OCI-LY7 (cell line): ENCODE data around the gene ME1. TPM values are rescaled to one million over a fixed set of nuclear protein-coding genes. Genes with fewer than 3 reads are reported as not detected.

Experiments
- BruUV-seq: library from RNA; stranded (reverse); fragments of 400-500 nt; replicated peaks from 2 replicates; lab custom pipeline; 2021; lab: Mats Ljungman, UMichigan
- CTCF ChIA-PET: fragments of 300-600 bp; sonication (Branson Sonifier 250); formaldehyde crosslinking; loops from one replicate; lab custom pipeline; 2022; ENCODE audit warnings: antibody characterized with exemption; ENCODE audit not compliant: unreplicated experiment; lab: Charles Lee
- POLR2A ChIA-PET: fragments of 300-600 bp; sonication (Branson Sonifier 250); formaldehyde crosslinking; loops from one replicate; lab custom pipeline; 2022; ENCODE audit warnings: antibody characterized with exemption; lab: Charles Lee
- DNase-seq: peaks from one replicate; pipeline ENCODE4 v3.0.0-alpha.2; 2015; ENCODE audit warnings: low spot score
- H2AFZ ChIP-seq: fragments of 200-600 bp; sonication (generic), shearing (Covaris generic); 2 replicates; pipeline ENCODE4 v1.6.1; 2014; ENCODE audit warnings: mild to moderate bottlenecking, antibody characterized with exemption, low read length, moderate library complexity
- H3K27ac ChIP-seq: fragments of 200-600 bp; sonication (generic); 2 replicates; pipeline ENCODE4 v1.5.1; 2014; ENCODE audit warnings: mixed run types, low read depth, mild to moderate bottlenecking, moderate library complexity, low read length, inconsistent platforms; ENCODE audit not compliant: poor library complexity, severe bottlenecking
- H3K36me3 ChIP-seq: fragments of 200-600 bp; sonication (generic); 2 replicates; pipeline ENCODE4 v1.6.1; 2014; ENCODE audit warnings: mild to moderate bottlenecking, antibody characterized with exemption, low read length, moderate library complexity, mixed read lengths; ENCODE audit not compliant: insufficient read depth
- H3K4me1 ChIP-seq: fragments of 200-600 bp; sonication (generic); 2 replicates; pipeline ENCODE4 v1.5.1; 2014; ENCODE audit warnings: mild to moderate bottlenecking, low read length; ENCODE audit not compliant: insufficient read depth, poor library complexity, severe bottlenecking
- H3K4me2 ChIP-seq: fragments of 200-600 bp; sonication (generic); 2 replicates; pipeline ENCODE4 v1.6.1; 2014; ENCODE audit warnings: mild to moderate bottlenecking, low read length
- H3K4me3 ChIP-seq: fragments of 200-600 bp; sonication (generic); 2 replicates; pipeline ENCODE4 v1.5.1; 2014; ENCODE audit warnings: mild to moderate bottlenecking, low read depth, low read length; ENCODE audit not compliant: poor library complexity, severe bottlenecking
- H3K79me2 ChIP-seq: fragments of 200-600 bp; sonication (generic); 2 replicates; pipeline ENCODE4 v1.6.1; 2016; ENCODE audit warnings: low read depth, mild to moderate bottlenecking, low read length, moderate library complexity, mixed read lengths; ENCODE audit not compliant: insufficient read depth
- H3K9me2 ChIP-seq: fragments of 200-600 bp; sonication (generic); 2 replicates; pipeline ENCODE4 v1.6.1; 2016; ENCODE audit warnings: mild to moderate bottlenecking, low read length, mixed read lengths; ENCODE audit not compliant: insufficient read depth
- H3K9me3 ChIP-seq: fragments of 200-600 bp; sonication (generic); 2 replicates; pipeline ENCODE4 v1.6.1; 2014; ENCODE audit warnings: mild to moderate bottlenecking, mixed run types, low read length, mixed read lengths
- H4K20me1 ChIP-seq: fragments of 200-600 bp; sonication (generic); 2 replicates; pipeline ENCODE4 v1.6.1; 2014; ENCODE audit warnings: mild to moderate bottlenecking, antibody characterized with exemption, low read length, moderate library complexity, mixed read lengths; ENCODE audit not compliant: insufficient read depth
- CTCF ChIP-seq: fragments of 200-600 bp; sonication (generic); conservative IDR thresholded peaks from 2 replicates; pipeline ENCODE4 v1.5.1; 2014; ENCODE audit warnings: mild to moderate bottlenecking, antibody characterized with exemption, low read length, moderate library complexity, mixed read lengths
- EZH2phosphoT487 ChIP-seq: fragments of 200-600 bp; sonication (generic); IDR thresholded peaks from 2 replicates; pipeline ENCODE4 v1.6.1; 2018; ENCODE audit warnings: low read depth, borderline replicate concordance, mild to moderate bottlenecking, mixed run types, antibody characterized with exemption, low read length, moderate library complexity, mixed read lengths
- intact Hi-C: fragments of 100-400 bp; cut with micrococcal nuclease; formaldehyde crosslinking; loops from one replicate; pipeline ENCODE4 v1.10.0; 2022; ENCODE audit not compliant: unreplicated experiment
- total RNA-seq, 2 experiments: library from RNA; depleted of rRNA in 1 of 2; stranded (reverse); fragments of >200 nt in 1 of 2; shearing (Covaris generic) in 1 of 2; gene quantifications; 2 replicates each; pipeline ENCODE4 v1.2.3, GENCODE V29; 2014 to 2022

The ME1 gene
- total RNA-seq, 2 experiments from 2014 or later = not detected

- Histone ChIP-seq H3K4me3 (no peak overlapping the region), H2AFZ (no peak overlapping the region), H4K20me1 (no peaks in the 10 kb centered on the region), H3K79me2 (no peaks in the 10 kb centered on the region), H3K9me3 (no peaks in the 10 kb centered on the region), H3K27ac (no peak overlapping the region), H3K36me3 (no peaks in the 10 kb centered on the region), H3K9me2 (no peaks in the 10 kb centered on the region), H3K4me1 (no peaks in the 10 kb centered on the region), H3K4me2 (no peak overlapping the region)
- POLR2A ChIA-PET = no interaction called here
- DNase-seq = no peak
- CTCF ChIA-PET = no interaction called here
- no TSS peak for BruUV-seq
- intact Hi-C loops = no loop called here
- no peak for TF ChIP-seq EZH2phosphoT487
- no peak for TF ChIP-seq CTCF
Observed at GRCh38 chr6:83247471-83247870, 183.4 kb downstream of the ME1 start.

GRCh38 chr6:83231146-83231545 is 199.7 kb downstream of the ME1 start:
- ChIA-PET POLR2A (interaction anchor here (1.2 kb wide), 1 partner anchor 9 kb away, joined by 4 read pairs; no protein-coding TSS in a partner anchor), CTCF (no interaction called here)
- H3K79me2 ChIP-seq = no peaks in the 10 kb centered on the region
- H4K20me1 ChIP-seq = no peaks in the 10 kb centered on the region
- TF ChIP-seq CTCF = no peak
- TF ChIP-seq EZH2phosphoT487 = no peak
- intact Hi-C loops = no loop called here
- no peak overlapping the region for H3K4me3 ChIP-seq
- H3K9me2 ChIP-seq = no peaks in the 10 kb centered on the region
- no peak for DNase-seq
- no TSS peak for BruUV-seq
- H3K9me3 ChIP-seq = no peaks in the 10 kb centered on the region
- no peaks in the 10 kb centered on the region for H3K36me3 ChIP-seq
- no peak overlapping the region for H3K4me2 ChIP-seq
- no peak overlapping the region for H3K27ac ChIP-seq
- no peak overlapping the region for H2AFZ ChIP-seq
- no peaks in the 10 kb centered on the region for H3K4me1 ChIP-seq

- no peaks in the 10 kb centered on the region for H3K36me3 ChIP-seq
- H3K4me3 ChIP-seq = no peak overlapping the region
- no peak overlapping the region for H3K27ac ChIP-seq
- ChIA-PET POLR2A (no interaction called here), CTCF (no interaction called here)
- DNase-seq = no peak
- no TSS peak for BruUV-seq
- H3K4me1 ChIP-seq = no peaks in the 10 kb centered on the region
- intact Hi-C loops = no loop called here
- no peaks in the 10 kb centered on the region for H4K20me1 ChIP-seq
- TF ChIP-seq EZH2phosphoT487 (no peak), CTCF (no peak)
- no peaks in the 10 kb centered on the region for H3K9me3 ChIP-seq
- no peak overlapping the region for H3K4me2 ChIP-seq
- H3K9me2 ChIP-seq = no peaks in the 10 kb centered on the region
- no peak overlapping the region for H2AFZ ChIP-seq
- no peaks in the 10 kb centered on the region for H3K79me2 ChIP-seq
Observed at GRCh38 chr6:83226517-83226916, 204.3 kb downstream of the ME1 start.
